Measurements from ENCODE around the gene STIMATE.
A peak's percentile ranks its signal among the peaks of the same experiment; 100 is the strongest.

Gene STIMATE

GRCh38 chr3:52841211-52841980 lies 56.0 kb downstream of the STIMATE start:
- no peak for DNase-seq (ENCODE audit: low read depth in 3 of 3)

DNA sequence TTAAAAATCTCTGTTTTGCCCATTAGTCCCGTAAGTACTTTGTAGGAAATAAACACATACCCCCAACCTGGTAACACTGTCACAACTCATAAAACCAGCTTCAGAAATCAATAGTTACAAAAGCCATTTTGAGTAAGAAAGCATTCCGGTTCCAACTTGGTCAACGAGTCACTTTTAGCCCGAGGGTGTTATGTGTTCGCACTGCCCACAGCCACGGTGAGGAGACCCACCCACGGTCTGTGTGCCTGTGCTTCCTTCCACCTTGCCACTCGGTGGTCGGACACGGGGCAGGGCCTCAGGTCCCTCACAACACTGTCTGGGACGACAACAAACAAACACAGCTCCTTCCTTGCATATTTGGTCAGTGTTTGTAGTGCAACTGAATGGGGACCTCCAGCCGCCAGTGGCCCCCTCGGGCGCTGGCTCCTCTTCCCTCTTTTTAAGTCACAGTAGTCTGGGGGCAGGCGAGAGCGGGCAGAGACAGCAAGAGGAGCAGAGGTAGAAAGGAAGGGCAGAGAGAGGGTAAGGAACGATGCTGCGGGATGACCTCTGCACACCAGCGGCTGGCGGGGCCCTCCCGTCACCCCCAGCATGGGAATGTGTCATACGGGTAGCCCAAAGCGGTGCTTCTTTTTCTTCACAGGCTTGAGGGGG lies 57.3 kb downstream of the STIMATE start:
- no peak for DNase-seq (ENCODE audit: low read depth in 3 of 3)

DNA sequence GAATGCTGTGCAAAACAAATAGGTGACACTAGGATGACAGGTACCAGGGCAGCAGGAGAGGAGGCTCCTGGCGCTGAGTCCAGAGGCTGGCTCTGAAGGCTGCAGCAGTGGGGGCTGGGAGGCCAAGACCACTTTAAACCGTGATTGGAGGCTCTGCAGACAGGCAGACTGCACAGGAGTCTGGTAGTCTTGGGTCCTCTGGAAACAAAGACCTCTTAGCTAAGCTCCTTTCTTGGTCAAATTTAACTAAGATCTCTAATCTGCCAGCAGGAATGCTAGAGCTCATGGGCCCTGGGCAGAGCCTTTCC lies 58.1 kb downstream of the STIMATE start:
- DNase-seq (ENCODE audit: low read depth in 3 of 3) = no peak

DNA sequence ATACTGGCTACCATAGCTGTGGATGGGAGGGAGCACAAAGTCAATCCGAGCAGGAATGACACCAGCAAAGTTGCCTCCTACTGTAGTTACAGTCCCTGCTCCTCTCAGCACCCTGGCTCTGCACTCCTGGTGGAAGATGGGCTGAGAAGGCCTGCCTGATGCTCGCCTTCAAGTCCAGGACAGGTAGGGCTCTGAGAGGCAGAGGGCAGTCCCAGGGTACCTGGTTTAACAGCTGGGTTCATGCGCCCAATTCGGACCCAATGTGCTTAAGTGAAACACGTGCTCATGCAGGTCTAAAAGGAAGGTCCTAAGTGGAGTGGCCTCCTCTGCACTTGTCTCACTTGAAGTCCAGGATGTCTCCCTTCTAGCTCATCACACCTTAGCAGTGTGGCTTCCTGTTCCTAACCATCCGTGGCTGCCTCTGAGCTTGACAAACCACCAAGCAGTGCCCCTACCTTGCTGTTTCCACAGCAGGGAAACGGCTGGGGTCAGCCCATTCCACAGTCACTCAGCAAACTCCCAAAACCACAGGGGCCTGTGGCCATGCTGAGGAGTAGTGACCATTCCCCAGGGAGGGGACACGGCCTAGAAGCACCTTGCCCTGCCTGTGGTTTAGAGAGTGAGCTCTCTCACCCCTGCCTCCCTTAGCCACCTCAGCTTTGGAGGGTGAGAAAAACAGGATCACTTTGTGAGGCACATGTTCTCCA lies 58.6 kb downstream of the STIMATE start:
- no peak for DNase-seq (ENCODE audit: low read depth in 3 of 3)

DNA sequence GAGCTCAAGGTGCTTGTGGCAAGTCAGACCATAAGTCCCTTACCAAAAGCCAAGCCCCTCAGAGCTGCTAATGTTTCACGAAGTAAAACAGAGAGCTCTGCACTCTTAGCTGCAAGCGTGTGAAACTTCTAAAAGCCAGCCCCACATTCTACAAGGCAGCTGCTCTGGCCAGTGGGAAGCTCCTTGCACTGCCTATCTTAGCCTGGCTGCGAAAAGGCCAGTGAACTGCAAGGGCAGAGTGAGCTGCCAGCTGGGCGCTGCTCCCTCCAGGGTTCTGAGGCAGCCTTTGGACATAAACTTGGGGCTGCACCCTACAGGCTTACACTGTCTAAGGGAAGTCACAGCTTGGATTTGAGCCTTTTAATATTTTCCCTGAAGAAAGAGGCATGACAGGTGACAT lies 60.4 kb downstream of the STIMATE start:
- DNase-seq (ENCODE audit: low read depth in 3 of 3) = no peak

DNA sequence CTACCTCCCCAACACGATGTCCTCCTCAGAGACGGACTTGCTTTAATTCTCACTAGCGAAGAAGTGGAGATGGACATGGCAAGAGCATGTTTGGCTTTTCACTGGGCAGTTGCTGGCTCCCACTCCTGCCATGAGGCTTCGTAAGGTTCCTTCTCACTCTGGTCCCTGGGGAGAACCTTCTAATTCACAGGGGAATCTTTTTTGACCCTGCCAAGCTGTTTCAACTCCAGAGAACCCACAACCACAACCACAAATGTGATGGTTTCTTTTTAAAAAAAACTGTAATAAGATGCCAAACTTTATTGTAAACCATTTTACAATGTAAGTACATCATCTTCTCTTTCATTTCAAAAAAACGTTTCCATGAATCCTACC lies 60.9 kb downstream of the STIMATE start:
- no peak for DNase-seq (ENCODE audit: low read depth in 3 of 3)

DNA sequence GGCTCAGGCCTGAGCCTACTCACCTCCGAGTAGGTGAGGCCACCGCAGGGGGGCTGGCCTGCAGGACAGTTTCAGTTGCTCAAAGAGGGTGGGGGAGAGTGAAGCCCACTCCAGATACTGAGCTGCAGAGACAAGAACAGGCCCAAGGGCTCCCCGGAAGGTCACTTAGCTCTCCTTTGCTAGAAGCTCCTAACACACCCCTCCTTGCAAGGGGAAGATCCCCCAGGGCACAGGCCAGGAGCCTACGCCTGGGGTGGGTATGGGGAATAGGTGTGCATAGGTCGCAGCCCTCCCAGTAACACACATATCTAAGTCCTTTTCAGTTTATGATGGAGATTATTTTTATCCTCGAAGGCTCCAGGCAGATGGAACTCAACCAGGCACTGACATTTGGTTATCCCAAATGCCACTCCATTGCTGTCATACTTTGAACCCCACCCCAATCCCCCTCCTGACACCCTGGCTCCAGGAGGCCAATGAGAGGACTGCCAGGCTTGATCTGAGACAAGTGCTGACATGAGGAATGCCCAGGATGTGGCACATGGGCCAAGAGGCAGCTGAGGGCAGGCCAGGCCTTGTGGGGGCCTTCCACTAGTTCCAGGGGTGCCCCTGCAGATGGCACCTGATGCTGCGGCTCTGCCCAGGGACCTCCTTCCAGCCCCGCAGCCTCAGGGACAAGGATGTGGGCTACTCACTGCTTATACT lies 61.4 kb downstream of the STIMATE start:
- no peak for DNase-seq (ENCODE audit: low read depth in 3 of 3)

DNA sequence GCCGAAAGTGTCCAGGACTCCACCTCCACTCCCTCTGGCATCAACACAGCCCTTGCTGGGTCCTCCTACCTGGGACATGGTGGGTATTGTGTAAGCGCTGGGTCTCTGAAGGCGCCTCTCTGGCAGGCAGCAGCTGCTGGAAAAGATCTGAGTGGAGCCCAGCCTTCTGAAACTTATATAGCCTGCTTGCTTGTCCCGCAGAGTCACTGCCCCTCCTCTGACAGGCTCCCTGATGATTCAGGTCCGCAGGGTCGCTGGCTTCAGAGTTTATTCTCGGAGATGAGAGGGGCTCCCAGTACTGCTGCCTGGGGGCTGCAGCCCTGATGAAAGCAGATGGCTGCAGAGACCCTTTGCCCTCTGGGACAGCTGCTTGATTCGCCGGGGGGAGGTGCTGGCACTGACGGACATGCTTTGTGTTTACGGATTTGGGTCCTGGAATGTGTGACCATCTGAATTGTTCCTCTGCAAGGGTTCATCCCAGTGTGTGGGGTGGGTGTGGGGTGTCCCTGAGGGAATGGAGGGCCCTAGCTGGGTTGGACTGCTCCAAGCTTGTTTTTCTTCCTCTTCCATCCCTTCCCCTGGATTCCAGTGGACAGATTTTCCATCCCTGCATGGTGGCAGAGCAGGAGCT lies 62.4 kb downstream of the STIMATE start, which contains the start of gene MUSTN1:
TSS of gene MUSTN1 (minus strand) at position 149 of the 631 bp plus-strand sequence. CDS start at position 78, 71 bp downstream.
- DNase-seq (ENCODE audit: low read depth in 3 of 3) = no peak

DNA sequence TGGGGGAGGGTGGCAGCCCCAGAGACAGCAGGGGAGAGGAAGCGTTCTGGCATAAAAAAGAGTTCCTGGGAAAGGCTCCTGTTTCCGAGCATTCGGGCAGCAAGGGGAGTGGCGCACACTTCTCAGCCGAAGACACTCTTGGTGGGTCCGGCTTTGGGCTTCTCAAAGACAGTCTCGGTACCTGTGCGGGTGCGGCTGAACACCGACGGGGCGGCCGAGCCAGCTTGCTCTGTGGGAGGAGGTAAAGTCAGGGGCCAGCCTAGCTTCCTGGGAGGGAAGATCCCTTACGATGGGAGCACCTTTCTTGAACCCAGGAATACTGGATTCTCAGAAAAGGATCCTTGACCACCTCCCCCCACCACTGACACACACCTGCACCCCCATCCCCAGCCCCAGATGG lies 64.1 kb downstream of the STIMATE start:
- DNase-seq (ENCODE audit: low read depth in 3 of 3) = no peak

- DNase-seq (ENCODE audit: low read depth in 3 of 3) = no peak
These were observed 65.6 kb downstream of the STIMATE start for GRCh38 chr3:52831500-52832301.

DNA sequence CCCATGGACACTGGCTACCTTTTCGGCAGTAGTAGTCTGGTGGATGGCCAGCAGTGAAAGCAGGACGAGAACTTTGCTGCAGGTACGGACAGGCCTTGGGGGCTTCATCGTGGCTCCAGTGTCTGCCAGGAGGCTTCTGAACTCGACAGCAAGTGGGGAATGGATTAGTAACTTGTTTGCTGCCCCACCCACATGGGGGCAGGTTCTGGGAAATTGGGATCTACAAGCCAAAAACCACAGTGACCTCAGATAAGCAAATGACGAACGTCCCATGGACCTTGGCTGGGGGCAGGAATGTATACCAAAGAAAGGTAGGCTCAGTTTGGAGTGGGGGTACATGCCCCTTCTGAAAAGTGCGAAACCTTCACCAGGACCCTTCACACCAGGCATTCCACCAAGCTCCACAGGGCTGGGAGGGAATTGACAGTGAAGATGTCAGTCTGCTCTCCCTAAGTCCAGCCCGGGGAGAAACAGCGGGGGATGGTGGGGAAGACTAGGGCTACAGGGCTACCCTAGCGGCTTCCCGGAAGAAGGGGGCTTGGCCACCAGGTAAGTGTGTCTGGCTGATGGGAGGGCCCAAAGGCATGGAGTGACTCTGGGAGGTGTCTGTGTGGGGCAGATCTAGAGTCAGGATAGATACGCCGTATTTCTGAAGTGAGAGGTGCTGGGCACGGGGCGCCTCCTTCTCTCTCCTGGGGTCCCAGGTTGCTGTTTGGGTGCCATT lies 66.7 kb downstream of the STIMATE start, which contains the start of gene ITIH4:
TSS of gene ITIH4 (minus strand) at position 138 of the 724 bp plus-strand sequence. CDS start at position 108, 30 bp downstream.
- DNase-seq (ENCODE audit: low read depth in 3 of 3) = no peak

DNA sequence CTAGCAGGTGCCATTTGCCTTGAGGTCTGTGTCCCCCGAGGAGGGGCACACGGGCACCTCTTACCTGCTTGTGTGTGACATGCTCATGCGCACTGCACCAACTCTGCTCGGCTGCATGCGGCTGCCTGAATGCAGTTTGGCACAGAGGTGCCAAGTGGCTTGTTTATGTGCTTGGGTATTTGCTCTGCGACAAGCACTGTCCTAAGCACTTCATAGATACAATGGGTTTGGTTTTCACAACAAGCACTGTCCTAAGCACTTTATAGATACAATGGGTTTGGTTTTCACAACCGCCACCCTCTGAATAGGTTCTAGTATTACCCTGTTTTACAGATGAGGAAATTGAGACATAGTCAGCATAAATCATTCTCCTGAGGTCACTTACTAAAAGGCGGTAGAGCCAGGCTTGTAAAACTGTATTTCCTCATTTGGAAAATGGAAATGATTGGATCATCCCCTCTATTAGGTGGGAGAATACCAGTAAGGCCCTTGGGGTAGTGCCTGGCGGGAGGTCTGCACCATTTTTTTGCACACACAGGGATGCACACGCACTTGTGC lies 67.4 kb downstream of the STIMATE start:
- no peak for DNase-seq (ENCODE audit: low read depth in 3 of 3)

GRCh38 chr3:52829482-52829881 lies 67.9 kb downstream of the STIMATE start:
- no peak for DNase-seq (ENCODE audit: low read depth in 3 of 3)

- DNase-seq (ENCODE audit: low read depth in 3 of 3) = no peak
These were observed 69.4 kb downstream of the STIMATE start for GRCh38 chr3:52827866-52828376.

- DNase-seq (ENCODE audit: low read depth in 3 of 3) = no peak
These were observed 69.9 kb downstream of the STIMATE start for GRCh38 chr3:52827441-52827840.

DNA sequence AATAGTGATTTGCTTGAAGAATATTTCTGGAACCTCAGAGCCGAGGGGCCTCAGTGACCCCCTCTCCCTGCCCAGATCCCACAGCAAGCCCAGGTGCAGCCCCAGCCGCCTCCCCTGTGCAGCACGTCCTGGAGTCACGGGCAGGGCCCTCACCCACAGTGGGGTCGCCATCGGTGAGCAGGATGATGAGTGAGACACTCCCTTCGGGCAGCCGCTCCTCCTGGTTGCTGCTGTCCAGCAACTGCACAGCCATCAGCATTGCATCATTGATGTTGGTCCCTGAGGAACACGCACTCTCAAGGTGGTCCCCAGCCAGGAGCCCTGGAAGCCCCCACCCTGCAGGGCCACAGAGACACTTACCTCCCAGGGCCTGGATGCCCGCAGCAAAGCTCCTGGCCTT lies 73.3 kb downstream of the STIMATE start:
- no peak for DNase-seq (ENCODE audit: low read depth in 3 of 3)

DNA sequence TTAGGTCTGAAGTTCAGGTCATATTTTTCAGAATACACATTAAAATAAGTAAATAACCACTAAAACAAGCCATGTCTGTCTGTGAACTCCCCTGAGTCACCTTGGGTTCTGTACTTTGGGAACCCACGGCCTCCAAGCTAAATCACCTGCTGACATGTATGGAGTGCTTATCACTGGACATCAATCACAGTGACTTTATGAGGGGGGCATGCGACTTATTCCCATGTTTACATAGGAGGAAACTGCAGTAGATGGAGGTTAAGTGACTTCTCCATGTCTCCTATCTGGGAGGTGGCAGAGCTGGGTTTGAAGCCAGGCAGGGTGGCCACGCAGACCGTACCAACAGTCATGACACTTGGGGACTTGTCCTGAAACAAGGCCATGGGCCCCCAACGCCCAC lies 75.0 kb downstream of the STIMATE start:
- DNase-seq (ENCODE audit: low read depth in 3 of 3) = no peak

- peak in 1 of 3 experiments; percentile 12 for DNase-seq (ENCODE audit: low read depth in 3 of 3)
These were observed 76.6 kb downstream of the STIMATE start for GRCh38 chr3:52820736-52821135.

GRCh38 chr3:52819936-52820335 lies 77.4 kb downstream of the STIMATE start:
- DNase-seq (ENCODE audit: low read depth in 3 of 3) = no peak

DNA sequence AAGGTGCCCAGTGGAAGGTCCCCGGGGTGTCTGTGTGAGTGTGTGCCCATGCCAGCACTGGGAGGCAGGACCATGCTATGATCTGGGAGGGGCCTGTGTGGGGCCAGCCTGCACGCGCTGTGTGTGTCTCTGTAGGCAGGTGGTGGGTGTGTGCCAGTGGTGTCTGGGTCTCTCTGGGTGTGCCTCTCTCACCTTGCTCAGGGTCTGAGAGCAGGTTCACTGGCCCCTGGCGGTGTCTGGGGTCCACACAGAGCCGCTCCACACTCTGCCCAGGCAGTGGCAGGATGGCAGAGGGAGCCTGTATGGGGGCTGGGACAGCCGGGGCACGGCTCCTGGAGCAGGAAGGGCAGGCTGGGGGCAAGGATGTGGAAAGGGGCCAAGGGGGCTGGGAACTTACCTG lies 79.5 kb downstream of the STIMATE start:
- no peak for DNase-seq (ENCODE audit: low read depth in 3 of 3)

Measured in stimulated activated CD4-positive, alpha-beta T cell treated with anti-CD3 and anti-CD28 coated beads, TNF-alpha, amount 100 ng/mL, for 24 hours (primary cell).